Mammary epithelial cell (primary cell): Measurements from ENCODE around the gene CCBE1.

Source experiments
- EZH2 ChIP-seq: IDR thresholded peaks from 2 replicates; pipeline ENCODE4 v1.6.1; 2012; ENCODE audit warnings: low read length, inconsistent platforms, borderline replicate concordance
- TF ChIP-seq, protein P1 (sequence below), 2 donors: IDR thresholded peaks in 1 of 2; conservative IDR thresholded peaks in 1 of 2; 2 replicates each; pipeline ENCODE4 v1.5.1; 2011 to 2012; ENCODE audit warnings: inconsistent platforms in 2 of 2, low read length in 2 of 2, mild to moderate bottlenecking in 2 of 2, control low read depth in 1 of 2, low read depth in 1 of 2; ENCODE audit not compliant: insufficient read depth in 1 of 2; ENCODE audit errors: extremely low read depth in 1 of 2

DNA sequence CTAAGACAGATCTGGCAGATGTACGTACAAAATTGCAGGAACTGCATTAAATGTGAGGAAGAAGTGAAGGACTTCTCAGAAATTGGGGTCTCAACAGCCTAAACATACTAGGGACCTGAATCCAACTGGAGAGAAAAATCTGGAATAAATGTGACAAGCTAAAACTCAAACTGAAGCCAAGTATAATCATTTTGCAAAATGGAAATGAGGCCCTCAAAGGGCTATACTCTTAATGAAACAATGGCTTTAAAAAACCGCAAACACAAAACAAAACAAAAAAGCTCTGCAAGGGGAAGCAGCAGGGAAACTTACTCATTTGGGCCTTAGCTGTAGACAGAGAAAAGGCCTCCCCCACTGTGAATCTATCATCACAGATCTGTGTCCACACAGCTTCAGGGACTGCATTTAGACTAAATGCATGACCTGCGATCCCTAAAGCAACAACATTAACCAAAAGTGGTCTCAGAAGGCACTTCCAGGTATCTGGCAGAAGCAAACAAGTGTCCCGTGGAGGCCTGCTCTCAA lies 63.2 kb downstream of the CCBE1 start:
- TF ChIP-seq, protein P1, sequence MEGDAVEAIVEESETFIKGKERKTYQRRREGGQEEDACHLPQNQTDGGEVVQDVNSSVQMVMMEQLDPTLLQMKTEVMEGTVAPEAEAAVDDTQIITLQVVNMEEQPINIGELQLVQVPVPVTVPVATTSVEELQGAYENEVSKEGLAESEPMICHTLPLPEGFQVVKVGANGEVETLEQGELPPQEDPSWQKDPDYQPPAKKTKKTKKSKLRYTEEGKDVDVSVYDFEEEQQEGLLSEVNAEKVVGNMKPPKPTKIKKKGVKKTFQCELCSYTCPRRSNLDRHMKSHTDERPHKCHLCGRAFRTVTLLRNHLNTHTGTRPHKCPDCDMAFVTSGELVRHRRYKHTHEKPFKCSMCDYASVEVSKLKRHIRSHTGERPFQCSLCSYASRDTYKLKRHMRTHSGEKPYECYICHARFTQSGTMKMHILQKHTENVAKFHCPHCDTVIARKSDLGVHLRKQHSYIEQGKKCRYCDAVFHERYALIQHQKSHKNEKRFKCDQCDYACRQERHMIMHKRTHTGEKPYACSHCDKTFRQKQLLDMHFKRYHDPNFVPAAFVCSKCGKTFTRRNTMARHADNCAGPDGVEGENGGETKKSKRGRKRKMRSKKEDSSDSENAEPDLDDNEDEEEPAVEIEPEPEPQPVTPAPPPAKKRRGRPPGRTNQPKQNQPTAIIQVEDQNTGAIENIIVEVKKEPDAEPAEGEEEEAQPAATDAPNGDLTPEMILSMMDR (conservative IDR thresholded peaks at IDR 0.05 in 1 of 2, IDR thresholded peaks at IDR 0.05 in 1 of 2; ENCODE audit: extremely low read depth in 1 of 2, insufficient read depth in 1 of 2, low read depth in 1 of 2, low read length in 2 of 2), result no peak
- no peak for TF ChIP-seq EZH2
